OCI-LY1 (cell line): ENCODE measurements around the gene HPSE2.

Experiments
- H2AFZ ChIP-seq: fragments of 200-600 bp; sonication (generic), shearing (Covaris generic); 2 replicates; pipeline ENCODE4 v1.6.0; 2014; ENCODE audit warnings: antibody characterized with exemption, mild to moderate bottlenecking, low read length
- H3F3A ChIP-seq: fragments of 200-600 bp; sonication (generic), shearing (Covaris generic); 2 replicates; pipeline ENCODE4 v1.6.0; 2014; ENCODE audit warnings: mild to moderate bottlenecking, antibody characterized with exemption, low read length, moderate library complexity; ENCODE audit not compliant: insufficient read depth
- H3K27ac ChIP-seq: fragments of 200-600 bp; sonication (generic); 2 replicates; pipeline ENCODE4 v1.5.1; 2014; ENCODE audit warnings: low read length, mixed run types, mild to moderate bottlenecking, low read depth; ENCODE audit not compliant: poor library complexity, severe bottlenecking
- H3K27me3 ChIP-seq: fragments of 200-600 bp; sonication (generic); 2 replicates; pipeline ENCODE4 v1.6.0; 2014; ENCODE audit warnings: antibody characterized with exemption, mild to moderate bottlenecking, low read length, moderate library complexity; ENCODE audit not compliant: insufficient read depth
- H3K36me3 ChIP-seq: fragments of 200-600 bp; sonication (generic); 2 replicates; pipeline ENCODE4 v1.6.1; 2014; ENCODE audit warnings: mild to moderate bottlenecking, antibody characterized with exemption, low read length, moderate library complexity, mixed read lengths; ENCODE audit not compliant: insufficient read depth
- H3K4me1 ChIP-seq: fragments of 200-600 bp; sonication (generic); 2 replicates; pipeline ENCODE4 v1.5.1; 2014; ENCODE audit warnings: mild to moderate bottlenecking, low read length, moderate library complexity; ENCODE audit not compliant: insufficient read depth, severe bottlenecking
- H3K4me2 ChIP-seq: fragments of 200-600 bp; sonication (generic), shearing (Covaris generic); 2 replicates; pipeline ENCODE4 v1.6.1; 2014; ENCODE audit warnings: low read length
- H3K4me3 ChIP-seq: fragments of 200-600 bp; sonication (generic); 2 replicates; pipeline ENCODE4 v1.5.1; 2014; ENCODE audit warnings: low read length, low read depth, mild to moderate bottlenecking, mixed read lengths; ENCODE audit not compliant: poor library complexity, severe bottlenecking
- H3K79me2 ChIP-seq: fragments of 200-600 bp; shearing (Covaris generic); 2 replicates; pipeline ENCODE4 v1.6.1; 2016; ENCODE audit warnings: mixed run types, low read length, mixed read lengths; ENCODE audit not compliant: insufficient read depth
- H3K9ac ChIP-seq: fragments of 200-600 bp; sonication (generic), shearing (Covaris generic); 2 replicates; pipeline ENCODE4 v1.6.1; 2014; ENCODE audit warnings: mild to moderate bottlenecking, low read length, mixed read lengths
- H3K9me2 ChIP-seq: fragments of 200-600 bp; sonication (generic), shearing (Covaris generic); 2 replicates; pipeline ENCODE4 v1.6.1; 2014; ENCODE audit warnings: low read depth, mild to moderate bottlenecking, low read length, mixed read lengths
- H3K9me3 ChIP-seq: fragments of 200-600 bp; shearing (Covaris generic); 2 replicates; pipeline ENCODE4 v1.6.1; 2014; ENCODE audit warnings: low read length, mixed read lengths
- H4K20me1 ChIP-seq: fragments of 200-600 bp; sonication (generic), shearing (Covaris generic); 2 replicates; pipeline ENCODE4 v1.6.0; 2016; ENCODE audit warnings: mild to moderate bottlenecking, low read length; ENCODE audit not compliant: insufficient read depth
- CTCF ChIP-seq: fragments of 200-600 bp; sonication (generic), shearing (Covaris generic); IDR thresholded peaks from 2 replicates; pipeline ENCODE4 v1.5.1; 2017; ENCODE audit warnings: mild to moderate bottlenecking, antibody characterized with exemption, low read length, moderate library complexity, mixed read lengths
- EZH2 ChIP-seq: fragments of 200-600 bp; sonication (generic), shearing (Covaris generic); IDR thresholded peaks from 2 replicates; pipeline ENCODE4 v1.8.0; 2017; ENCODE audit warnings: borderline replicate concordance, mixed run types, mild to moderate bottlenecking, antibody characterized with exemption, low read length, moderate library complexity, mixed read lengths

HPSE2 gene

DNA sequence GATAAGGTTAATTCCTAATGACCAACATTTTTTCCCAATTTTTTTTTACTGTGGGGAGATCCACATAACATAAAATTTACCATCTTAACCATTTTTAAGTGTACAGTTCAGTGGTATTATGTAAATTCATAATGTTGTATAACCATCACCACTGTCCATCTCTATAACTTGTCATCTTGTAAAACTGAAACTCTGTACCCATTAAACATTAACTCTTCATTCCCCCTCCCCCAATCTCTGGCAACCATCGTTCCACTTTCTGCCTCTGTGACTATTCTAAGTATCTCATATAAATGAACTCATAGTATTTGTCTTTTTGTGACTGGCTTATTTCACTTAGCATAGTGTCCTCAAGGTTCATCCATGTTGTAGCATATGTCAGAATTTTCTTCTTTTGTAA lies 742.9 kb downstream of the HPSE2 start:
- Histone ChIP-seq H3K36me3 (no peaks in the 10 kb centered on the region), H3F3A (no peaks in the 10 kb centered on the region), H3K79me2 (no peaks in the 10 kb centered on the region), H3K4me3 (no peak overlapping the region), H3K27ac (no peak overlapping the region), H4K20me1 (no peaks in the 10 kb centered on the region), H3K27me3 (no peaks in the 10 kb centered on the region), H3K9me2 (no peaks in the 10 kb centered on the region), H3K4me1 (no peaks in the 10 kb centered on the region), H3K9me3 (no peaks in the 10 kb centered on the region), H3K9ac (no peak overlapping the region), H3K4me2 (no peak overlapping the region), H2AFZ (no peak overlapping the region)
- no peak for TF ChIP-seq EZH2
- no peak for TF ChIP-seq CTCF

GRCh38 chr10:98489561-98490481 lies 745.8 kb downstream of the HPSE2 start:
- H3K4me3 ChIP-seq, result no peak overlapping the region
- no peaks in the 10 kb centered on the region for H4K20me1 ChIP-seq
- H3K9ac ChIP-seq, result no peak overlapping the region
- H3K9me3 ChIP-seq, result no peaks in the 10 kb centered on the region
- H3K4me1 ChIP-seq, result no peaks in the 10 kb centered on the region
- H2AFZ ChIP-seq, result no peak overlapping the region
- no peaks in the 10 kb centered on the region for H3F3A ChIP-seq
- H3K9me2 ChIP-seq, result no peaks in the 10 kb centered on the region
- H3K27me3 ChIP-seq, result no peaks in the 10 kb centered on the region
- H3K27ac ChIP-seq, result no peak overlapping the region
- H3K4me2 ChIP-seq, result no peak overlapping the region
- TF ChIP-seq EZH2 (no peak), CTCF (no peak)
- H3K79me2 ChIP-seq, result no peaks in the 10 kb centered on the region
- no peaks in the 10 kb centered on the region for H3K36me3 ChIP-seq

- Histone ChIP-seq H3K9ac (no peak overlapping the region), H3K36me3 (no peaks in the 10 kb centered on the region), H3K9me2 (no peaks in the 10 kb centered on the region), H3K4me3 (no peak overlapping the region), H3K27me3 (no peaks in the 10 kb centered on the region), H3F3A (no peaks in the 10 kb centered on the region), H3K79me2 (no peaks in the 10 kb centered on the region), H3K27ac (no peak overlapping the region), H3K4me2 (no peak overlapping the region), H3K9me3 (no peaks in the 10 kb centered on the region), H2AFZ (no peak overlapping the region), H4K20me1 (no peaks in the 10 kb centered on the region), H3K4me1 (no peaks in the 10 kb centered on the region)
- TF ChIP-seq EZH2 (no peak), CTCF (no peak)
Observed at GRCh38 chr10:98488669-98489430, 746.8 kb downstream of the HPSE2 start.
